H1 (cell line): ENCODE results near the gene MSH5. TPM values are rescaled to one million over a fixed set of nuclear protein-coding genes. Genes with fewer than 3 reads are reported as not detected.

Experiments used
- CBX5 ChIP-seq: fragments of 300-800, 300-1000 bp; sonication (generic); IDR thresholded peaks from 2 replicates; pipeline ENCODE4 v1.7.1; 2016; ENCODE audit warnings: antibody characterized with exemption, low read length, low read depth
- CHD1 ChIP-seq: IDR thresholded peaks from 2 replicates; pipeline ENCODE4 v1.6.1; 2012; ENCODE audit warnings: low read depth, low read length, improper control_type of control experiment
- CHD7 ChIP-seq: fragments of 300-600 bp; sonication (generic); IDR thresholded peaks from 2 replicates; pipeline ENCODE4 v1.7.1; 2012; ENCODE audit warnings: low read length, moderate library complexity, mild to moderate bottlenecking, inconsistent platforms; ENCODE audit not compliant: insufficient replicate concordance
- KDM1A ChIP-seq: fragments of 200-600, 300-600 bp; sonication (generic); IDR thresholded peaks from 2 replicates; pipeline ENCODE4 v1.7.1; 2016; ENCODE audit warnings: mild to moderate bottlenecking, low read length, borderline replicate concordance
- POU5F1 ChIP-seq: IDR thresholded peaks from 2 replicates; pipeline ENCODE4 v1.6.1; 2011; ENCODE audit warnings: low read depth, mild to moderate bottlenecking, low read length, moderate library complexity
- RAD21 ChIP-seq, 2 experiments: IDR thresholded peaks in 1 of 2; conservative IDR thresholded peaks in 1 of 2; 2 replicates each; pipeline ENCODE4 v1.6.1; 2011; ENCODE audit warnings: low read depth in 2 of 2, low read length in 2 of 2, improper control_type of control experiment in 1 of 2, inconsistent platforms in 1 of 2, mild to moderate bottlenecking in 1 of 2, moderate library complexity in 1 of 2
- RNF2 ChIP-seq: fragments of 200-900, 300-1000 bp; sonication (generic); IDR thresholded peaks from 2 replicates; pipeline ENCODE4 v1.7.1; 2016; ENCODE audit warnings: borderline replicate concordance, low read depth, mild to moderate bottlenecking, antibody characterized with exemption, low read length; ENCODE audit not compliant: poor library complexity, severe bottlenecking; ENCODE audit errors: missing control alignments
- YY1 ChIP-seq: IDR thresholded peaks from 2 replicates; pipeline ENCODE4 v1.6.1; 2011; ENCODE audit warnings: low read depth, mild to moderate bottlenecking, low read length
- ZNF274 ChIP-seq: IDR thresholded peaks from 2 replicates; pipeline ENCODE4 v1.7.0; 2012; ENCODE audit warnings: low read length, borderline replicate concordance; ENCODE audit errors: extremely low read depth
- polyA plus RNA-seq, 7 experiments: library from polyadenylated mRNA; depleted of rRNA in 3 of 7; stranded (reverse) in 5 of 7; unstranded in 2 of 7; fragments of >200 nt in 5 of 7; fragments of 200-250 nt in 2 of 7; gene quantifications; 1 replicate in 5 of 7; 2 replicates in 1 of 7; 4 replicates in 1 of 7; pipeline versions ENCODE4 v1.2.1 to v1.2.3, GENCODE V29; 2011 to 2013; ENCODE audit warnings: missing spikeins in 2 of 7, mixed read lengths in 2 of 7
- total RNA-seq: library from RNA; stranded (reverse); fragmentation: NEBNext Ultra II Directional; extraction: Animal tissue kit (Norgen Biotek cat#: 25700); gene quantifications from 2 replicates; pipeline ENCODE4 v1.2.1, GENCODE V29; 2021

MSH5 gene
- total and polyA plus RNA-seq, 2 of the 8 experiments (the other 6 are each of a cell fraction or from before 2014, with no cell fraction given) = 25.3 to 26.5 TPM

GRCh38 chr6:31806470-31807272 lies 66.9 kb downstream of the MSH5 start, which contains the start of gene LSM2 (continued):
- TF ChIP-seq RAD21 (IDR thresholded peaks at IDR 0.05 in 1 of 2, conservative IDR thresholded peaks at IDR 0.05 in 1 of 2; ENCODE audit: low read depth in 2 of 2, low read length in 2 of 2) (0 out of 4 replicates have a peak, but pooled peaks have one; percentile 1 to 8), ZNF274 (no peak), CBX5 (no peak), RNF2 (no peak), CHD7 (no peak), CHD1 (no peak), POU5F1 (no peak), KDM1A (no peak), YY1 (no peak; the same call in 1 of the 2 replicates)
